ENCODE results near the gene KRT86.
"Not testable (repeated sequence)": the region's sequence is repeated elsewhere in the genome, so short reads cannot be mapped to it uniquely, and the experiment has no call there.

KRT86 gene

GRCh38 chr12:52307836-52308805 is 33.7 kb downstream of the KRT86 start:
- DNase-seq: no peak

GRCh38 chr12:52308806-52309425 is 34.5 kb downstream of the KRT86 start:
- in situ Hi-C loops (cut with MboI; ENCODE audit: low pct_unique_long_range_greater_than_20kb, low sequenced_read_pairs): no loop called here
- DNase-seq: no peak

More at GRCh38 chr12:52307836-52308805, 33.7 kb downstream of the KRT86 start:
- in situ Hi-C loops (cut with MboI; ENCODE audit: low pct_unique_long_range_greater_than_20kb, low sequenced_read_pairs): no loop called here

- in situ Hi-C loops (cut with MboI; ENCODE audit: low pct_unique_long_range_greater_than_20kb, low sequenced_read_pairs): no loop called here
- DNase-seq: no peak
These were observed 36.3 kb downstream of the KRT86 start for GRCh38 chr12:52310622-52311284.

GRCh38 chr12:52311285-52311648 is 36.8 kb downstream of the KRT86 start:
- in situ Hi-C loops (cut with MboI; ENCODE audit: low pct_unique_long_range_greater_than_20kb, low sequenced_read_pairs): no loop called here
- DNase-seq: no peak

GRCh38 chr12:52312086-52312485 is 37.6 kb downstream of the KRT86 start:
- DNase-seq: no peak
- in situ Hi-C loops (cut with MboI; ENCODE audit: low pct_unique_long_range_greater_than_20kb, low sequenced_read_pairs): no loop called here

GRCh38 chr12:52313461-52313860 is 39.0 kb downstream of the KRT86 start:
- in situ Hi-C loops (cut with MboI; ENCODE audit: low pct_unique_long_range_greater_than_20kb, low sequenced_read_pairs): no loop called here
- no peak for DNase-seq

GRCh38 chr12:52313926-52314325 is 39.5 kb downstream of the KRT86 start:
- no peak for DNase-seq
- in situ Hi-C loops (cut with MboI; ENCODE audit: low pct_unique_long_range_greater_than_20kb, low sequenced_read_pairs): no loop called here

GRCh38 chr12:52314511-52314910 is 40.1 kb downstream of the KRT86 start:
- in situ Hi-C loops (cut with MboI; ENCODE audit: low pct_unique_long_range_greater_than_20kb, low sequenced_read_pairs): no loop called here
- no peak for DNase-seq

GRCh38 chr12:52315721-52316120 is 41.3 kb downstream of the KRT86 start:
- in situ Hi-C loops (cut with MboI; ENCODE audit: low pct_unique_long_range_greater_than_20kb, low sequenced_read_pairs): not testable (repeated sequence)
- DNase-seq: peak; percentile 28

GRCh38 chr12:52316290-52316689 is 41.8 kb downstream of the KRT86 start:
- DNase-seq: no peak
- in situ Hi-C loops (cut with MboI; ENCODE audit: low pct_unique_long_range_greater_than_20kb, low sequenced_read_pairs): no loop called here

GRCh38 chr12:52316701-52317100 is 42.3 kb downstream of the KRT86 start:
- no peak for DNase-seq
- in situ Hi-C loops (cut with MboI; ENCODE audit: low pct_unique_long_range_greater_than_20kb, low sequenced_read_pairs): no loop called here

GRCh38 chr12:52317468-52318052 is 43.1 kb downstream of the KRT86 start:
- DNase-seq: no peak
- in situ Hi-C loops (cut with MboI; ENCODE audit: low pct_unique_long_range_greater_than_20kb, low sequenced_read_pairs): no loop called here

GRCh38 chr12:52318241-52318990 is 44.0 kb downstream of the KRT86 start:
- in situ Hi-C loops (cut with MboI; ENCODE audit: low pct_unique_long_range_greater_than_20kb, low sequenced_read_pairs): no loop called here
- DNase-seq: no peak

- in situ Hi-C loops (cut with MboI; ENCODE audit: low pct_unique_long_range_greater_than_20kb, low sequenced_read_pairs): no loop called here
- DNase-seq: no peak
These were observed 44.7 kb downstream of the KRT86 start for GRCh38 chr12:52319097-52319496.

- no peak for DNase-seq
- in situ Hi-C loops (cut with MboI; ENCODE audit: low pct_unique_long_range_greater_than_20kb, low sequenced_read_pairs): no loop called here
These were observed 46.4 kb downstream of the KRT86 start, which contains the start of gene KRT83 for GRCh38 chr12:52320784-52321400. Gene KRT83 (minus strand): TSS chr12:52321398. CDS start chr12:52321335, 63 bp downstream.

GRCh38 chr12:52321418-52321817 is 47.0 kb downstream of the KRT86 start:
- no peak for DNase-seq
- in situ Hi-C loops (cut with MboI; ENCODE audit: low pct_unique_long_range_greater_than_20kb, low sequenced_read_pairs): no loop called here

GRCh38 chr12:52322069-52322468 is 47.6 kb downstream of the KRT86 start:
- no peak for DNase-seq
- in situ Hi-C loops (cut with MboI; ENCODE audit: low pct_unique_long_range_greater_than_20kb, low sequenced_read_pairs): no loop called here

GRCh38 chr12:52323001-52323400 is 48.6 kb downstream of the KRT86 start:
- DNase-seq: no peak
- in situ Hi-C loops (cut with MboI; ENCODE audit: low pct_unique_long_range_greater_than_20kb, low sequenced_read_pairs): no loop called here
